ENCODE results near the gene PDE3B.

GRCh38 chr11:14882196-14882595 is 238.6 kb downstream of the PDE3B start:
- TF ChIP-seq CTCF (IDR thresholded peaks at IDR 0.05; ENCODE audit: low read depth, low read length) (no peak), EZH2phosphoT487 (IDR thresholded peaks at IDR 0.05; ENCODE audit: low read depth) (no peak)
